Testis (tissue), 5 donors: ENCODE data around the gene GAB4. TPM values are rescaled to one million over a fixed set of nuclear protein-coding genes. Genes with fewer than 3 reads are reported as not detected.

Source experiments
- DNase-seq: peaks from one replicate; pipeline ENCODE4 v3.0.0-alpha.2; 2019
- H3K27ac ChIP-seq, 2 donors: fragments of 200-600 bp; sonication (generic); one replicate each; pipeline ENCODE4 v1.5.1; 2019
- H3K27me3 ChIP-seq: fragments of 200-600 bp; sonication (generic); one replicate; pipeline ENCODE4 v1.5.1; 2019
- H3K36me3 ChIP-seq: fragments of 200-600 bp; sonication (generic); one replicate; pipeline ENCODE4 v1.5.1; 2017; ENCODE audit warnings: low read depth; ENCODE audit errors: missing control alignments
- H3K4me1 ChIP-seq: fragments of 200-600 bp; sonication (generic); one replicate; pipeline ENCODE4 v1.5.1; 2019
- H3K4me3 ChIP-seq, 2 donors: fragments of 200-600 bp; sonication (generic); one replicate each; pipeline ENCODE4 v1.5.1; 2017 to 2019
- H3K9me3 ChIP-seq: fragments of 200-600 bp; sonication (generic); one replicate; pipeline ENCODE4 v1.5.1; 2017
- CTCF ChIP-seq, 3 experiments: fragments of 450-650 bp in 2 of 3; fragments of 200-600 bp in 1 of 3; sonication (generic) in 1 of 3; IDR thresholded peaks; one replicate each; pipeline ENCODE4 v1.5.1; 2016 to 2019; ENCODE audit warnings: antibody characterized with exemption in 3 of 3, mild to moderate bottlenecking in 2 of 3, moderate library complexity in 1 of 3
- POLR2A ChIP-seq: fragments of 450-650 bp; IDR thresholded peaks from one replicate; pipeline ENCODE4 v1.6.1; 2017; ENCODE audit warnings: antibody characterized with exemption, mild to moderate bottlenecking, moderate library complexity
- WGBS, 2 donors: methylation state at CpG; one replicate each; pipeline ENCODE4 v1.1.5; 2018; 5-methylcytosine and 5-hydroxymethylcytosine counted together
- intact Hi-C: fragments of 100-400 bp; cut with DNase I; formaldehyde crosslinking; loops from one replicate; pipeline ENCODE4 v1.15.1; 2023; ENCODE audit warnings: low total_unique reads
- long read RNA-seq, 2 donors: transcript quantifications; one replicate each; lab custom pipeline, GENCODE V29; 2026
- polyA plus RNA-seq: library from polyadenylated mRNA; stranded (reverse); fragments of 350-450 nt; fragmentation: Illumina TruSeq; extraction: RNeasy Lipid Tissue Mini Kit (QIAGEN cat#74804); gene quantifications from one replicate; pipeline ENCODE4 v1.2.3, GENCODE V29; 2014; ENCODE audit warnings: low read depth, low replicate concordance; ENCODE audit not compliant: insufficient read depth
- total RNA-seq, 2 donors: library from RNA; depleted of rRNA; stranded (reverse); fragments of >200 nt; gene quantifications; one replicate each; pipeline ENCODE4 v1.2.3, GENCODE V29; 2016

Gene GAB4
- total RNA-seq (10 to 100 TPM in 1 of 2 donors, 1 to 10 TPM in 1; 8.5 to 10.2 TPM), polyA plus RNA-seq (10.4 TPM)
- long read RNA-seq, donor 1, result 0 reads
- long read RNA-seq, donor 2, result 0 reads

GRCh38 chr22:17007852-17008731, at the start of gene GAB4:
GAB4 (minus strand) TSS chr22:17008222; CDS start chr22:17008114, 108 bp downstream.
- intact Hi-C loops, result no loop called here
- Histone ChIP-seq H3K36me3 (no peaks in the 10 kb centered on the region), H3K4me1 (no peaks in the 10 kb centered on the region), H3K9me3 (no peaks in the 10 kb centered on the region), H3K4me3 (peak within 1 kb of the TSS; percentile 44 to 53), H3K27ac (no peak within 1 kb of the TSS), H3K27me3 (no peaks in the 10 kb centered on the region)
- TF ChIP-seq POLR2A, result no peak
- TF ChIP-seq CTCF (IDR thresholded peaks at IDR 0.05), result no peak
- WGBS, 2 donors, result 60 to 66% methylated on average over 30 to 45 of the region's 49 CpGs
- DNase-seq, result peak; percentile 35

GRCh38 chr22:17056807-17057206, 48.8 kb upstream of the GAB4 start:
- Histone ChIP-seq H3K4me1 (no peaks in the 10 kb centered on the region), H3K27ac (no peak overlapping the region), H3K36me3 (no peaks in the 10 kb centered on the region), H3K9me3 (no peaks in the 10 kb centered on the region), H3K27me3 (no peaks in the 10 kb centered on the region), H3K4me3 (no peak overlapping the region)
- TF ChIP-seq CTCF (IDR thresholded peaks at IDR 0.05), result no peak
- no peak for TF ChIP-seq POLR2A
- intact Hi-C loops, result no loop called here
- no peak for DNase-seq
- 77 to 83% methylated on average over 8 of the region's 8 CpGs for WGBS, 2 donors

DNA sequence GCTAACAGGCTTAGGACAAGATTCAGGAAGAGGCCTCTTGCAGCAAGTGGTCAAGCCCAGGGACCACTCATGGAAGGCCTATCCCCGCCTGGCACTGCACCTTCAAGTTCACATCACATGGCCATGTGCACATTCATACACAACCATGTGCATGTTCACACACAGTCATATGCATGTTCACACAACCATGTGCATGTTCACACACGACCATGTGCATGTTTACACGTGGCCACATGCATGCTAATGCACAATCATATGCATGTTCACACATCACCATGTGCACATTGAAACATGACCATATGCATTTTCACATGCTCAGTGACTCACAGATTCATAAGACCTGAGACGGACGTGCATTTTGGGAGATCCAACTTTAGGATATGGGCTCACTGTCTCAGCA, 48.0 kb upstream of the GAB4 start:
- H3K4me3 ChIP-seq, result no peak overlapping the region
- H3K9me3 ChIP-seq, result no peaks in the 10 kb centered on the region
- H3K27me3 ChIP-seq, result no peaks in the 10 kb centered on the region
- H3K27ac ChIP-seq, result no peak overlapping the region
- no peaks in the 10 kb centered on the region for H3K36me3 ChIP-seq
- H3K4me1 ChIP-seq, result no peaks in the 10 kb centered on the region
- intact Hi-C loops, result no loop called here
- DNase-seq, result no peak
- 84 to 94% methylated on average over 4 to 5 of the region's 5 CpGs for WGBS, 2 donors
- no peak for TF ChIP-seq CTCF (IDR thresholded peaks at IDR 0.05)

GRCh38 chr22:17047656-17048055, 39.6 kb upstream of the GAB4 start:
- Histone ChIP-seq H3K9me3 (no peaks in the 10 kb centered on the region), H3K36me3 (no peaks in the 10 kb centered on the region), H3K4me3 (no peak overlapping the region), H3K27ac (no peak overlapping the region), H3K4me1 (no peaks in the 10 kb centered on the region), H3K27me3 (no peaks in the 10 kb centered on the region)
- WGBS, 2 donors, result 89 to 95% methylated on average over 1 of the region's 1 CpG
- DNase-seq, result no peak
- TF ChIP-seq CTCF (IDR thresholded peaks at IDR 0.05) (no peak), POLR2A (no peak)
- intact Hi-C loops, result no loop called here
